SK-N-SH treated with all-trans-retinoic acid at 6 μM for 48 hours (cell line): Measurements from ENCODE around the gene MSLN.
A peak's percentile ranks its signal among the peaks of the same experiment; 100 is the strongest.

Experiments used
- ATAC-seq: fragments of 200-7000 bp; cut with Tn5 transposase; 3 replicates; pipeline ENCODE4 v1.9.1; 2020; ENCODE audit warnings: mild to moderate bottlenecking, moderate library complexity
- ARNTL ChIP-seq: fragments of 450-650 bp; formaldehyde crosslinking; IDR thresholded peaks from 2 replicates; pipeline ENCODE4 v1.5.0; 2020; ENCODE audit warnings: low read depth, mild to moderate bottlenecking, moderate library complexity, borderline replicate concordance
- BACH2 ChIP-seq: fragments of 250-450 bp; sonication (Bioruptor Pico); IDR thresholded peaks from 2 replicates; pipeline ENCODE4 v1.9.0; 2021; ENCODE audit warnings: mild to moderate bottlenecking, borderline replicate concordance
- CSDC2 ChIP-seq: fragments of 250-450 bp; sonication (Bioruptor Pico); IDR thresholded peaks from 2 replicates; pipeline ENCODE4 v1.5.0; 2020; ENCODE audit warnings: mild to moderate bottlenecking, moderate library complexity
- CSRNP3 ChIP-seq: fragments of 250-450 bp; sonication (Bioruptor Pico); IDR thresholded peaks from 2 replicates; pipeline ENCODE4 v1.5.1; 2021; ENCODE audit warnings: mild to moderate bottlenecking, moderate library complexity
- ESRRG ChIP-seq: fragments of 250-450 bp; sonication (Bioruptor Pico); IDR thresholded peaks from 2 replicates; pipeline ENCODE4 v1.6.1; 2021; ENCODE audit warnings: mild to moderate bottlenecking
- GLIS3 ChIP-seq: fragments of 250-450 bp; sonication (Bioruptor Pico); IDR thresholded peaks from 2 replicates; pipeline ENCODE4 v1.5.0; 2020; ENCODE audit warnings: mild to moderate bottlenecking, moderate library complexity
- ISL1 ChIP-seq: fragments of 250-450 bp; sonication (Bioruptor Pico); IDR thresholded peaks from 2 replicates; pipeline ENCODE4 v2.1.2; 2022; ENCODE audit warnings: mild to moderate bottlenecking, moderate library complexity
- OSR1 ChIP-seq: fragments of 250-450 bp; sonication (Bioruptor Pico); IDR thresholded peaks from 2 replicates; pipeline ENCODE4 v1.8.0; 2022; ENCODE audit warnings: moderate library complexity, mild to moderate bottlenecking, inconsistent platforms
- PPARA ChIP-seq: fragments of 250-450 bp; sonication (Bioruptor Pico); IDR thresholded peaks from 2 replicates; pipeline ENCODE4 v1.5.0; 2020; ENCODE audit warnings: mild to moderate bottlenecking, borderline replicate concordance
- SNAI2 ChIP-seq: fragments of 250-450 bp; sonication (Bioruptor Pico); IDR thresholded peaks from 2 replicates; pipeline ENCODE4 v1.5.0; 2020; ENCODE audit warnings: mild to moderate bottlenecking, moderate library complexity
- TCF4 ChIP-seq: fragments of 250-450 bp; sonication (Bioruptor Pico); IDR thresholded peaks from 2 replicates; pipeline ENCODE4 v1.8.0; 2021; ENCODE audit warnings: mild to moderate bottlenecking, moderate library complexity, borderline replicate concordance
- TOX ChIP-seq: fragments of 250-450 bp; sonication (Bioruptor Pico); IDR thresholded peaks from 2 replicates; pipeline ENCODE4 v1.8.0; 2021; ENCODE audit warnings: mild to moderate bottlenecking, moderate library complexity, borderline replicate concordance
- ZFP3 ChIP-seq: fragments of 250-450 bp; sonication (Bioruptor Pico); IDR thresholded peaks from 2 replicates; pipeline ENCODE4 v1.5.0; 2020; ENCODE audit warnings: mild to moderate bottlenecking, moderate library complexity
- ZFP30 ChIP-seq: fragments of 450-650 bp; formaldehyde crosslinking; IDR thresholded peaks from 2 replicates; pipeline ENCODE4 v1.5.0; 2022; ENCODE audit warnings: mild to moderate bottlenecking, moderate library complexity
- ZNF565 ChIP-seq: fragments of 450-650 bp; formaldehyde crosslinking; conservative IDR thresholded peaks from 2 replicates; pipeline ENCODE4 v1.5.0; 2020; ENCODE audit warnings: low read depth, mild to moderate bottlenecking, moderate library complexity
- ZNF70 ChIP-seq: fragments of 450-650 bp; formaldehyde crosslinking; IDR thresholded peaks from 2 replicates; pipeline ENCODE4 v1.5.0; 2020; ENCODE audit warnings: mild to moderate bottlenecking, moderate library complexity
- ZNF8 ChIP-seq: fragments of 450-650 bp; formaldehyde crosslinking; IDR thresholded peaks from 2 replicates; pipeline ENCODE4 v1.5.0; 2020; ENCODE audit warnings: mild to moderate bottlenecking, moderate library complexity
- TF ChIP-seq, protein P1 (sequence below): fragments of 250-450 bp; sonication (Bioruptor Pico); IDR thresholded peaks from 2 replicates; pipeline ENCODE4 v1.5.1; 2020; ENCODE audit warnings: low read depth, mild to moderate bottlenecking, moderate library complexity
- TF ChIP-seq, protein P2 (sequence below): fragments of 250-450 bp; sonication (Bioruptor Pico); IDR thresholded peaks from 2 replicates; pipeline ENCODE4 v1.8.0; 2020; ENCODE audit warnings: mild to moderate bottlenecking, moderate library complexity, borderline replicate concordance
- TF ChIP-seq, protein P3 (sequence below): fragments of 250-450 bp; sonication (Bioruptor Pico); IDR thresholded peaks from 2 replicates; pipeline ENCODE4 v1.8.0; 2021; ENCODE audit warnings: low read depth, mild to moderate bottlenecking, moderate library complexity, borderline replicate concordance

Gene MSLN

GRCh38 chr16:787321-787966 lies 26.9 kb downstream of the MSLN start:
- TF ChIP-seq ESRRG (CRISPR knock-in tag) (no peak), SNAI2 (CRISPR knock-in tag) (no peak), OSR1 (CRISPR knock-in tag) (no peak), GLIS3 (CRISPR knock-in tag) (no peak), CSDC2 (CRISPR knock-in tag) (no peak), TOX (CRISPR knock-in tag) (no peak), BACH2 (CRISPR knock-in tag) (no peak), PPARA (no peak), TCF4 (CRISPR knock-in tag) (no peak), ISL1 (no peak), CSRNP3 (CRISPR knock-in tag) (no peak)
- TF ChIP-seq, protein P1, sequence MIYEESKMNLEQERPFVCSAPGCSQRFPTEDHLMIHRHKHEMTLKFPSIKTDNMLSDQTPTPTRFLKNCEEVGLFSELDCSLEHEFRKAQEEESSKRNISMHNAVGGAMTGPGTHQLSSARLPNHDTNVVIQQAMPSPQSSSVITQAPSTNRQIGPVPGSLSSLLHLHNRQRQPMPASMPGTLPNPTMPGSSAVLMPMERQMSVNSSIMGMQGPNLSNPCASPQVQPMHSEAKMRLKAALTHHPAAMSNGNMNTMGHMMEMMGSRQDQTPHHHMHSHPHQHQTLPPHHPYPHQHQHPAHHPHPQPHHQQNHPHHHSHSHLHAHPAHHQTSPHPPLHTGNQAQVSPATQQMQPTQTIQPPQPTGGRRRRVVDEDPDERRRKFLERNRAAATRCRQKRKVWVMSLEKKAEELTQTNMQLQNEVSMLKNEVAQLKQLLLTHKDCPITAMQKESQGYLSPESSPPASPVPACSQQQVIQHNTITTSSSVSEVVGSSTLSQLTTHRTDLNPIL (CRISPR knock-in tag): no peak
- TF ChIP-seq, protein P2, sequence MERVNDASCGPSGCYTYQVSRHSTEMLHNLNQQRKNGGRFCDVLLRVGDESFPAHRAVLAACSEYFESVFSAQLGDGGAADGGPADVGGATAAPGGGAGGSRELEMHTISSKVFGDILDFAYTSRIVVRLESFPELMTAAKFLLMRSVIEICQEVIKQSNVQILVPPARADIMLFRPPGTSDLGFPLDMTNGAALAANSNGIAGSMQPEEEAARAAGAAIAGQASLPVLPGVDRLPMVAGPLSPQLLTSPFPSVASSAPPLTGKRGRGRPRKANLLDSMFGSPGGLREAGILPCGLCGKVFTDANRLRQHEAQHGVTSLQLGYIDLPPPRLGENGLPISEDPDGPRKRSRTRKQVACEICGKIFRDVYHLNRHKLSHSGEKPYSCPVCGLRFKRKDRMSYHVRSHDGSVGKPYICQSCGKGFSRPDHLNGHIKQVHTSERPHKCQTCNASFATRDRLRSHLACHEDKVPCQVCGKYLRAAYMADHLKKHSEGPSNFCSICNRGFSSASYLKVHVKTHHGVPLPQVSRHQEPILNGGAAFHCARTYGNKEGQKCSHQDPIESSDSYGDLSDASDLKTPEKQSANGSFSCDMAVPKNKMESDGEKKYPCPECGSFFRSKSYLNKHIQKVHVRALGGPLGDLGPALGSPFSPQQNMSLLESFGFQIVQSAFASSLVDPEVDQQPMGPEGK (CRISPR knock-in tag): no peak
- no peak for ATAC-seq

GRCh38 chr16:787978-788398 lies 27.5 kb downstream of the MSLN start, which contains the start of gene RPUSD1:
Gene RPUSD1, minus strand, starts transcription at chr16:788381. Its CDS starts 644 bp downstream, at chr16:787737.
- TF ChIP-seq ISL1 (no peak), GLIS3 (CRISPR knock-in tag) (no peak), CSRNP3 (CRISPR knock-in tag) (no peak), ZNF565 (CRISPR knock-in tag) (no peak), ESRRG (CRISPR knock-in tag) (no peak), ZNF70 (no peak), TCF4 (CRISPR knock-in tag) (no peak), ARNTL (CRISPR knock-in tag) (no peak), ZFP3 (no peak), CSDC2 (CRISPR knock-in tag) (no peak), SNAI2 (CRISPR knock-in tag) (no peak), ZNF8 (CRISPR knock-in tag) (no peak), PPARA (no peak), ZFP30 (CRISPR knock-in tag) (no peak), TOX (CRISPR knock-in tag) (no peak)
- TF ChIP-seq, protein P3, sequence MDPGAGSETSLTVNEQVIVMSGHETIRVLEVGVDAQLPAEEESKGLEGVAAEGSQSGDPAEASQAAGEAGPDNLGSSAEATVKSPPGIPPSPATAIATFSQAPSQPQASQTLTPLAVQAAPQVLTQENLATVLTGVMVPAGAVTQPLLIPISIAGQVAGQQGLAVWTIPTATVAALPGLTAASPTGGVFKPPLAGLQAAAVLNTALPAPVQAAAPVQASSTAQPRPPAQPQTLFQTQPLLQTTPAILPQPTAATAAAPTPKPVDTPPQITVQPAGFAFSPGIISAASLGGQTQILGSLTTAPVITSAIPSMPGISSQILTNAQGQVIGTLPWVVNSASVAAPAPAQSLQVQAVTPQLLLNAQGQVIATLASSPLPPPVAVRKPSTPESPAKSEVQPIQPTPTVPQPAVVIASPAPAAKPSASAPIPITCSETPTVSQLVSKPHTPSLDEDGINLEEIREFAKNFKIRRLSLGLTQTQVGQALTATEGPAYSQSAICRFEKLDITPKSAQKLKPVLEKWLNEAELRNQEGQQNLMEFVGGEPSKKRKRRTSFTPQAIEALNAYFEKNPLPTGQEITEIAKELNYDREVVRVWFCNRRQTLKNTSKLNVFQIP (CRISPR knock-in tag): no peak
- TF ChIP-seq, protein P2 (CRISPR knock-in tag): no peak
- ATAC-seq: peak; percentile 15
